CD4-positive, alpha-beta T cell treated with Interleukin-17A for 4 hours (primary cell): ENCODE measurements around the gene FAM151A.
"Not testable (repeated sequence)": the region's sequence is repeated elsewhere in the genome, so short reads cannot be mapped to it uniquely, and the experiment has no call there.

Experiments used
- DNase-seq: peaks from one replicate; pipeline ENCODE4 v3.0.0-alpha.2; 2020; ENCODE audit warnings: mixed read lengths

Gene FAM151A

GRCh38 chr1:54636461-54637446 is 13.4 kb upstream of the FAM151A start:
- DNase-seq, result not testable (repeated sequence)

- not testable (repeated sequence) for DNase-seq
Measured at GRCh38 chr1:54635804-54636203, 12.5 kb upstream of the FAM151A start.

- DNase-seq, result no peak
Measured at GRCh38 chr1:54627196-54627595, 3.9 kb upstream of the FAM151A start.

- DNase-seq, result no peak
Measured at GRCh38 chr1:54624466-54625464, 1.4 kb upstream of the FAM151A start.

- no peak for DNase-seq
Measured at GRCh38 chr1:54619749-54620148, 3.6 kb downstream of the FAM151A start.

- no peak for DNase-seq
Measured at GRCh38 chr1:54615531-54616279, 7.6 kb downstream of the FAM151A start.

- no peak for DNase-seq
Measured at GRCh38 chr1:54614563-54614962, 8.8 kb downstream of the FAM151A start.

- DNase-seq, result no peak
Measured at GRCh38 chr1:54614024-54614423, 9.3 kb downstream of the FAM151A start.

- DNase-seq, result no peak
Measured at GRCh38 chr1:54611621-54612020, 11.7 kb downstream of the FAM151A start.

- no peak for DNase-seq
Measured at GRCh38 chr1:54610601-54611580, 12.4 kb downstream of the FAM151A start.

- DNase-seq, result no peak
Measured at GRCh38 chr1:54610048-54610447, 13.3 kb downstream of the FAM151A start.

GRCh38 chr1:54609301-54609921 is 13.9 kb downstream of the FAM151A start:
- no peak for DNase-seq

- no peak for DNase-seq
Measured at GRCh38 chr1:54608566-54609230, 14.6 kb downstream of the FAM151A start.

GRCh38 chr1:54607821-54608565 is 15.3 kb downstream of the FAM151A start:
- no peak for DNase-seq

GRCh38 chr1:54606990-54607325 is 16.4 kb downstream of the FAM151A start:
- DNase-seq, result no peak

GRCh38 chr1:54606096-54606989 is 17.0 kb downstream of the FAM151A start:
- DNase-seq, result no peak

- DNase-seq, result peak; percentile 50
Measured at GRCh38 chr1:54604572-54605370, 18.6 kb downstream of the FAM151A start.

GRCh38 chr1:54604051-54604450 is 19.3 kb downstream of the FAM151A start:
- no peak for DNase-seq
